OCI-LY7 (cell line): ENCODE results near the gene DDAH2. TPM values are rescaled to one million over a fixed set of nuclear protein-coding genes. Genes with fewer than 3 reads are reported as not detected.

ENCODE experiments used
- BruUV-seq: library from RNA; stranded (reverse); fragments of 400-500 nt; replicated peaks from 2 replicates; lab custom pipeline; 2021; lab: Mats Ljungman, UMichigan
- CTCF ChIA-PET: fragments of 300-600 bp; sonication (Branson Sonifier 250); formaldehyde crosslinking; loops from one replicate; lab custom pipeline; 2022; ENCODE audit warnings: antibody characterized with exemption; ENCODE audit not compliant: unreplicated experiment; lab: Charles Lee
- POLR2A ChIA-PET: fragments of 300-600 bp; sonication (Branson Sonifier 250); formaldehyde crosslinking; loops from one replicate; lab custom pipeline; 2022; ENCODE audit warnings: antibody characterized with exemption; lab: Charles Lee
- DNase-seq: peaks from one replicate; pipeline ENCODE4 v3.0.0-alpha.2; 2015; ENCODE audit warnings: low spot score
- H2AFZ ChIP-seq: fragments of 200-600 bp; sonication (generic), shearing (Covaris generic); 2 replicates; pipeline ENCODE4 v1.6.1; 2014; ENCODE audit warnings: mild to moderate bottlenecking, antibody characterized with exemption, low read length, moderate library complexity
- H3K27ac ChIP-seq: fragments of 200-600 bp; sonication (generic); 2 replicates; pipeline ENCODE4 v1.5.1; 2014; ENCODE audit warnings: mixed run types, low read depth, mild to moderate bottlenecking, moderate library complexity, low read length, inconsistent platforms; ENCODE audit not compliant: poor library complexity, severe bottlenecking
- H3K36me3 ChIP-seq: fragments of 200-600 bp; sonication (generic); 2 replicates; pipeline ENCODE4 v1.6.1; 2014; ENCODE audit warnings: mild to moderate bottlenecking, antibody characterized with exemption, low read length, moderate library complexity, mixed read lengths; ENCODE audit not compliant: insufficient read depth
- H3K4me1 ChIP-seq: fragments of 200-600 bp; sonication (generic); 2 replicates; pipeline ENCODE4 v1.5.1; 2014; ENCODE audit warnings: mild to moderate bottlenecking, low read length; ENCODE audit not compliant: insufficient read depth, poor library complexity, severe bottlenecking
- H3K4me2 ChIP-seq: fragments of 200-600 bp; sonication (generic); 2 replicates; pipeline ENCODE4 v1.6.1; 2014; ENCODE audit warnings: mild to moderate bottlenecking, low read length
- H3K4me3 ChIP-seq: fragments of 200-600 bp; sonication (generic); 2 replicates; pipeline ENCODE4 v1.5.1; 2014; ENCODE audit warnings: mild to moderate bottlenecking, low read depth, low read length; ENCODE audit not compliant: poor library complexity, severe bottlenecking
- H3K79me2 ChIP-seq: fragments of 200-600 bp; sonication (generic); 2 replicates; pipeline ENCODE4 v1.6.1; 2016; ENCODE audit warnings: low read depth, mild to moderate bottlenecking, low read length, moderate library complexity, mixed read lengths; ENCODE audit not compliant: insufficient read depth
- H3K9me2 ChIP-seq: fragments of 200-600 bp; sonication (generic); 2 replicates; pipeline ENCODE4 v1.6.1; 2016; ENCODE audit warnings: mild to moderate bottlenecking, low read length, mixed read lengths; ENCODE audit not compliant: insufficient read depth
- H3K9me3 ChIP-seq: fragments of 200-600 bp; sonication (generic); 2 replicates; pipeline ENCODE4 v1.6.1; 2014; ENCODE audit warnings: mild to moderate bottlenecking, mixed run types, low read length, mixed read lengths
- H4K20me1 ChIP-seq: fragments of 200-600 bp; sonication (generic); 2 replicates; pipeline ENCODE4 v1.6.1; 2014; ENCODE audit warnings: mild to moderate bottlenecking, antibody characterized with exemption, low read length, moderate library complexity, mixed read lengths; ENCODE audit not compliant: insufficient read depth
- EZH2phosphoT487 ChIP-seq: fragments of 200-600 bp; sonication (generic); IDR thresholded peaks from 2 replicates; pipeline ENCODE4 v1.6.1; 2018; ENCODE audit warnings: low read depth, borderline replicate concordance, mild to moderate bottlenecking, mixed run types, antibody characterized with exemption, low read length, moderate library complexity, mixed read lengths
- intact Hi-C: fragments of 100-400 bp; cut with micrococcal nuclease; formaldehyde crosslinking; loops from one replicate; pipeline ENCODE4 v1.10.0; 2022; ENCODE audit not compliant: unreplicated experiment
- total RNA-seq, 2 experiments: library from RNA; depleted of rRNA in 1 of 2; stranded (reverse); fragments of >200 nt in 1 of 2; shearing (Covaris generic) in 1 of 2; gene quantifications; 2 replicates each; pipeline ENCODE4 v1.2.3, GENCODE V29; 2014 to 2022
- TF ChIP-seq, protein P1 (sequence below): fragments of 200-600 bp; sonication (generic); conservative IDR thresholded peaks from 2 replicates; pipeline ENCODE4 v1.5.1; 2014; ENCODE audit warnings: mild to moderate bottlenecking, antibody characterized with exemption, low read length, moderate library complexity, mixed read lengths

DDAH2 gene
- total RNA-seq, 2 experiments from 2014 or later = 14.0 to 20.4 TPM

DNA sequence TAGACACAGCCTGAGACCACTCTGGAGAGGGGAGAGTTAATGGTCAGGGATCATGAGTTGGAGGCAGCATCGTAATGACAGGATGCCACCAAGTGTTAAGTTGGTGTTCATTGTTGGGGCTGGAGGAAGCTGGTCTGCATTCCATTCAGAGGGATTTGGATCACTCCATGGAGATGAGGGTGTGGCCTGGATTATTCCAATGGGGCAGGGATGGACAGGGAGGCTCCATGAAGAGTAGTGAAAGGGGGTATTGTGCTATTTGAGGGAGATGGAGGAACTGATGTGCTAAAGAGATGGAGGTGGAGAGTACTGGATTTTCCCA lies 34.5 kb upstream of the DDAH2 start:
- Histone ChIP-seq H3K4me1 (no peaks in the 10 kb centered on the region), H3K4me2 (no peak overlapping the region), H3K9me3 (no peaks in the 10 kb centered on the region), H3K79me2 (no peaks in the 10 kb centered on the region), H3K4me3 (no peak overlapping the region), H4K20me1 (no peaks in the 10 kb centered on the region), H3K36me3 (peaks cover 72% of the 10 kb centered on the region), H3K27ac (no peak overlapping the region), H3K9me2 (no peaks in the 10 kb centered on the region), H2AFZ (no peak overlapping the region)
- DNase-seq = no peak
- ChIA-PET CTCF (no interaction called here), POLR2A (no interaction called here)
- intact Hi-C loops = no loop called here
- no peak for TF ChIP-seq EZH2phosphoT487
- TF ChIP-seq, protein P1, sequence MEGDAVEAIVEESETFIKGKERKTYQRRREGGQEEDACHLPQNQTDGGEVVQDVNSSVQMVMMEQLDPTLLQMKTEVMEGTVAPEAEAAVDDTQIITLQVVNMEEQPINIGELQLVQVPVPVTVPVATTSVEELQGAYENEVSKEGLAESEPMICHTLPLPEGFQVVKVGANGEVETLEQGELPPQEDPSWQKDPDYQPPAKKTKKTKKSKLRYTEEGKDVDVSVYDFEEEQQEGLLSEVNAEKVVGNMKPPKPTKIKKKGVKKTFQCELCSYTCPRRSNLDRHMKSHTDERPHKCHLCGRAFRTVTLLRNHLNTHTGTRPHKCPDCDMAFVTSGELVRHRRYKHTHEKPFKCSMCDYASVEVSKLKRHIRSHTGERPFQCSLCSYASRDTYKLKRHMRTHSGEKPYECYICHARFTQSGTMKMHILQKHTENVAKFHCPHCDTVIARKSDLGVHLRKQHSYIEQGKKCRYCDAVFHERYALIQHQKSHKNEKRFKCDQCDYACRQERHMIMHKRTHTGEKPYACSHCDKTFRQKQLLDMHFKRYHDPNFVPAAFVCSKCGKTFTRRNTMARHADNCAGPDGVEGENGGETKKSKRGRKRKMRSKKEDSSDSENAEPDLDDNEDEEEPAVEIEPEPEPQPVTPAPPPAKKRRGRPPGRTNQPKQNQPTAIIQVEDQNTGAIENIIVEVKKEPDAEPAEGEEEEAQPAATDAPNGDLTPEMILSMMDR = no peak
- no TSS peak for BruUV-seq

DNA sequence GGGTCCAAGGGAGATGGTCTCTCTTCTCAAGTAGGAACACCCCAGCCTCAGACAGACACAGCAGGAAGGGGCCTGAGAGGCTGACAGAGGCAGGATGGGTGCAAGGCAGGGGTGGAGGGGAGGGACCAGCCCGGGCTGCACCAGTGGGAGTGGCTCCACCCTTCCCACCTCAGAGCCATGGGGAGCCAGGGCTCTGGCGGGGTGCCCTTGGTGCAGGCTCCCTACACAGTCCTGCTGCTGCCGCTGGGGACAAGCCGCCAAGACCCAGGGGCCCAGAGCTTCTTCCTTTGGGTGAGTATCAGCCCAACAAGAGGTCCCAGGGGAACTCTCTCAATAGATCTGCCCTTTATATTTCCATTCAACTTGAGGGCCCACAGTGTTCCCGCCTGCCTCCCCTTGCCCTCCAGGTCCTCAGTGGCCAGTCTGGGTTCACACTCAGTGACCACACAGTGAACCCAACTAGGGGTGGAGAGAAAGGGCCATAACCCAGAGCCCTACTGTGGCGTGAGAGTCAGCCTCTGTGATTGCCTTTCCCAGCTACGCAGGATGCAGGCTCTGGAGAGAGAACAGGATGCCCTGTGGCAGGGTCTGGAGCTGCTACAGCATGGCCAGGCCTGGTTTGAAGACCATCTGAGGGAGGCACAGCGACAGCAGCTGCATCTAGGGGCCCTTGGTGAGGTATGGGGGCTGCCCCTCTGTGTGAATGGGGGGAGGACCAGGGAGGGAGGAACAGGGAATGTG lies 33.9 kb upstream of the DDAH2 start:
- Histone ChIP-seq H3K36me3 (peaks cover 77% of the 10 kb centered on the region), H3K9me2 (no peaks in the 10 kb centered on the region), H4K20me1 (no peaks in the 10 kb centered on the region), H3K4me1 (no peaks in the 10 kb centered on the region), H3K4me2 (no peak overlapping the region), H2AFZ (no peak overlapping the region), H3K4me3 (no peak overlapping the region), H3K9me3 (no peaks in the 10 kb centered on the region), H3K27ac (no peak overlapping the region), H3K79me2 (no peaks in the 10 kb centered on the region)
- TF ChIP-seq EZH2phosphoT487 = no peak
- TF ChIP-seq, protein P1 = no peak
- intact Hi-C loops = no loop called here
- ChIA-PET CTCF (no interaction called here), POLR2A (no interaction called here)
- DNase-seq = no peak
- no TSS peak for BruUV-seq

DNA sequence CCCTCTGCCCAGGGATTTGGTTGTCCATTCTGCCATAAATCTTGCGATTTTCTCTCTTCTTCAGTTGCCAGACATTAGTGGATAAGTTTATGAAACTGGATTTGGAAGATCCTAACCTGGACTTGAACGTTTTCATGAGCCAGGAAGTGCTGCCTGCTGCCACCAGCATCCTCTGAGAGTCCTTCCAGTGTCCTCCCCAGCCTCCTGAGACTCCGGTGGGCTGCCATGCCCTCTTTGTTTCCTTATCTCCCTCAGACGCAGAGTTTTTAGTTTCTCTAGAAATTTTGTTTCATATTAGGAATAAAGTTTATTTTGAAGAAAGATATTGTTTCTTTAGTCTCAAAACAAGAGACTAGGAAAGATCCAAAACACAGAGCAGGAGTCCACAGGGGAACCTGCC lies 33.3 kb upstream of the DDAH2 start, which contains the start of gene SAPCD1:
TSS of gene SAPCD1 (plus strand) at position 301 of the 400 bp plus-strand sequence. CDS start 399 bp downstream, outside the sequence.
- intact Hi-C loops = no loop called here
- ChIA-PET CTCF (no interaction called here), POLR2A (no interaction called here)

More for the DNA sequence above, 33.3 kb upstream of the DDAH2 start, which contains the start of gene SAPCD1:
- Histone ChIP-seq H3K4me2 (no peak within 1 kb of the TSS), H3K36me3 (peaks cover 76% of the 10 kb centered on the region), H3K27ac (no peak within 1 kb of the TSS), H2AFZ (no peak within 1 kb of the TSS), H4K20me1 (no peaks in the 10 kb centered on the region), H3K9me2 (no peaks in the 10 kb centered on the region), H3K79me2 (no peaks in the 10 kb centered on the region), H3K4me3 (no peak within 1 kb of the TSS), H3K9me3 (no peaks in the 10 kb centered on the region), H3K4me1 (no peaks in the 10 kb centered on the region)
- TF ChIP-seq, protein P1 = no peak
- no peak for TF ChIP-seq EZH2phosphoT487
- no peak for DNase-seq
- BruUV-seq = TSS peak; percentile 37
